IMR-90 (cell line): Measurements from ENCODE around the gene MYO1F.

Source experiments
- POLR2A ChIP-seq: IDR thresholded peaks from 2 replicates; pipeline ENCODE4 v1.6.1; 2012; ENCODE audit warnings: mild to moderate bottlenecking, low read depth, low read length
- TF ChIP-seq, protein P1 (sequence below): conservative IDR thresholded peaks from 2 replicates; pipeline ENCODE4 v1.5.1; 2012; ENCODE audit warnings: mild to moderate bottlenecking, low read depth, low read length, improper control_type of control experiment

DNA sequence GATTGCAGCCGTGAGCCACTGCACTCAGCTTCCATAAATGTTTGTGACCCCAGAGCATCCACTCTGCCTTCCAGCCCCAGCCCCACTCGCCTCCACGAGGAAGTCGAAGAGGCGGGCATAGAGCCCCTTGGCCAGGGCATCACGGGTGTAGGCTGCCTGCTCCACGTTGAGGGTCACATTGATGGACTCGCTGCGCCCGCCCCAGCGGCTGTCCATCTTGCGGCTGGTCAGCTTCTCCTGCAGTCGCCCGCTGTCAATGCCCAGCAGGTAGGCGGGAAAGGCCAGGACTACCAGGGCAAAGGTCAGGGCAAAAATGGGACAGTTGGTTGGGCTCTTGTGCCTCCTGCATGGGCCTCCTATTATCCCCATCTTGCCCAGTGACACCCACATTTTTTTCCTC, 27.2 kb downstream of the MYO1F start:
- TF ChIP-seq, protein P1, sequence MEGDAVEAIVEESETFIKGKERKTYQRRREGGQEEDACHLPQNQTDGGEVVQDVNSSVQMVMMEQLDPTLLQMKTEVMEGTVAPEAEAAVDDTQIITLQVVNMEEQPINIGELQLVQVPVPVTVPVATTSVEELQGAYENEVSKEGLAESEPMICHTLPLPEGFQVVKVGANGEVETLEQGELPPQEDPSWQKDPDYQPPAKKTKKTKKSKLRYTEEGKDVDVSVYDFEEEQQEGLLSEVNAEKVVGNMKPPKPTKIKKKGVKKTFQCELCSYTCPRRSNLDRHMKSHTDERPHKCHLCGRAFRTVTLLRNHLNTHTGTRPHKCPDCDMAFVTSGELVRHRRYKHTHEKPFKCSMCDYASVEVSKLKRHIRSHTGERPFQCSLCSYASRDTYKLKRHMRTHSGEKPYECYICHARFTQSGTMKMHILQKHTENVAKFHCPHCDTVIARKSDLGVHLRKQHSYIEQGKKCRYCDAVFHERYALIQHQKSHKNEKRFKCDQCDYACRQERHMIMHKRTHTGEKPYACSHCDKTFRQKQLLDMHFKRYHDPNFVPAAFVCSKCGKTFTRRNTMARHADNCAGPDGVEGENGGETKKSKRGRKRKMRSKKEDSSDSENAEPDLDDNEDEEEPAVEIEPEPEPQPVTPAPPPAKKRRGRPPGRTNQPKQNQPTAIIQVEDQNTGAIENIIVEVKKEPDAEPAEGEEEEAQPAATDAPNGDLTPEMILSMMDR = no peak
- no peak for TF ChIP-seq POLR2A
